Activated CD8-positive, alpha-beta memory T cell treated with anti-CD3 and anti-CD28 coated beads, Interleukin-2, amount 50 U/mL, for 1 hour (primary cell): ENCODE measurements around the gene CLN6.
"Not testable (repeated sequence)": the region's sequence is repeated elsewhere in the genome, so short reads cannot be mapped to it uniquely, and the experiment has no call there.

Experiments used
- DNase-seq: peaks from one replicate; pipeline ENCODE4 v3.0.0-alpha.2; 2020; ENCODE audit errors: extremely low read depth

Gene CLN6

DNA sequence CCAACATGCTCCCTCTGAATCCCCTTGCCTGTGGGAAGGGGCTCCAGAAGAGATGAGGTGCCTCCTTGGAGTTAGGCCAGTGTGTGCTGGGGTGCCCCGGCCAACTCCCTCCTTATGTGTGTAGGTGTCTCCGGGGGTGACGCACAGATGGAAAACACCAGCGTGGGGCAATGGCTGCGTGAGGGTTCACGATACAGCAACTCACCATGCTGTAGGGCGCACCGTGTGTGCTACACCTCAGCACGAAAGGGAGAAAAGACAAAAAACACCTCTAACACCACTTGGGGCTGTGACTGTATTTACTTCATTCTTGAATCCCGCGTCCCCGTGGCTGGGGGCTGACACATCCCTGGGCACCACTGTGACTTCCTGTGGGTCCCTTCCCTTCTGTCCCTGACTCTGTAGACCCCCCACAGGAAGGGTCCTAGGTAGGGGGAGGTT lies 22.8 kb downstream of the CLN6 start:
- no peak for DNase-seq

DNA sequence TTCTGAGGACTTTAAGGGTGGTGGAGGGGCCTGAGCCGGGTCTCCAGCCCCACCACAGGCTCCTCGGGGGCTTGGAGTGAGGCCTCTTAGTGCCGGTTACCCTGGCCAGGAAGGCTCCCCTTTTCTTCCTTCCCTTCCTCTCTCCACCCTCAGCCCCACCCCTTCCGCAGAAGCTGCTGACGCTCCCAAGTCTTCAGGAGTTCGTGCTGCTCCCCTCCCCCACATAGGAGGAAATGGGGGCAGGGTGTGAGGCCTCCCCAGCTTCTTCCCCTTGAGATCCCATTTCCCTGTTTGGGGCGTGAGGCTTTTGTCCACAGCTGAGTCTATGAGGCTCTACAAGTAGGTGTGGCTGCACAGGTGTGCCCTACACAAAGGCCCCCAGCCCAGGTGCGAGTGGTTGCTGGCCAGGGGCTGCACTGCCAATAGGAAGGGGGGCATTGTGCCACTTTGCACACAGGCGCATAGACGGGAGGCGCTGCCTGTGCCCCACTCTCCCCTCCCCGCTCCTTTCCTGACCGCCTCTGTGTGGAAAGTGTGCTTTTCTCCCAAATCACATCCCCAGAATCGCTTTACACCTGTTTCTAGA lies 23.5 kb downstream of the CLN6 start:
- no peak for DNase-seq

DNA sequence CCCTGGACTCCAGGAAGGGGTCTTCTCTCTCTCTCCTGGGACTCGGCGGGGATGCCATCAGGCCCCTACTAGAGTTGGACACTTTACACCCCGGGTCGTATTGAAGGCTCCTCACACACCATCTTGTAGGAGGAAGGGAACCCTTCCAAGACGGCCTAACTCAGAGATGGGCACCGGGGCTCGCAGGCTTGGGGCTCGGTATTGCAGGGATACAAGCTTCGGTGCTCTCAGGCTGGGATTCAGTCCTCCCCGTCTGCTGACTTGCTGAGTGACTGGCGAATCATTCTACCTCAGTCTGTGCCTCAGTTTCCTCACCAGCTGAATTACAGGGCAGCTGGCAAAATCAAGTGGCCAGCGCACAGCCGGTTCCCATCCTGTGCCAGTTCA lies 24.0 kb downstream of the CLN6 start:
- no peak for DNase-seq

DNA sequence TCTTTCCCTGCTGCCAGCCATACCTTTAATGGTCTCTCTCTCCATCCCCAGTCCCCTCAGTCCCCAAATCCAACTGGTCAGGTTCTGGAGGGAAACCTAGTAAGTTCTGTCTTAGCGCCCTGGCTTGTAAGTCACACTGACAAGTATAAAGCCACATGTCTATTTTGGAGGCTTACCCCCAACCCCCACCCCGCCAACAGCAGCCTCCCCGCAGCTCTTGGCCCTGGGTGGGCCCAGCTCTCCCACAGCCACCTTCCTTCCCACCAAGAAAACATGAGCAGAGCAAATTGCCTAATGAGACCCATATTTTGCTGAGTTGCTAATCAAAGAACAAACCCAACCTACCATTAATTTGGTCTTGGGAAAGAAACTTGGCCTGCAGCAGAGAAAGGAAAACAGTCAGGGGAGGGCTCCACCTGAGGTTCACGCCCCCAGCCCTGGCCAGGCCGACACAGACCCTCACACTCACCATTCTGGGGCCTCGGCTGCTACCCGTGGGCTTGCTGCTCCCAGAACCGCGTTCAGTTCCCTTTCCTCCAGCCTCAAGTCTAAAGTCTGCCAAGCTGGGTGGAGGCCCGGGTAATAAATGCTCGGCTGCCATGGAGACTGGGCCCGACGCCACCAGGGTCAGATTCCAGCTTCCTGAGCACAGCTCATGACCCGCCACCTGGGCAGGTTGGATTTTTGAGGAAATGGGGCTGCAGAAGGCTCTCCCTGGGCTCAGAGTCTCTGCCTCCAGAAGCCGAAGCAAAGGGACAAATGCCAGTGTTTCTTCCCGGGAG lies 24.6 kb downstream of the CLN6 start, which contains the start of gene CALML4:
CALML4 (minus strand) TSS at position 557 of the 782 bp plus-strand sequence; CDS start at position 472, 85 bp downstream.
- DNase-seq: no peak

DNA sequence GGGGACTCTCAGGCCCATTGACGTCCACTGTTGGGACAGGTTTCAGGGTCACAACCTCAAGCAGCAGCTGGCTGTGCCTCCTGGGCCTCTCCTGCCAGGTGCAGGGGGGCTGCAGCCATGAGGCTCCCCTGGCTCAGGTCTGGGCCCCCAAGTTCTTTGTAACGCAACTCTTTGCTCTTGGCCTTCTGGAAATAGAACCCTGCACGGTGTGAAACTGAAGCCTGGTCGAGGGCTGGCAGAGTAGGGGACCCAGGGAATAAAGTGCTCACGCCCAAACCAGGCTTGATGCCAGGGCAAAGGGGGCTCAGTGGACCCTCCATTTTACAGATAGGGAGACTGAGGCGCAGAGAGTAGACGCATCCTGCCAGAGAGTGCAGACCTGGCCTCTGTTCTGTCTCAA lies 25.2 kb downstream of the CLN6 start:
- no peak for DNase-seq

DNA sequence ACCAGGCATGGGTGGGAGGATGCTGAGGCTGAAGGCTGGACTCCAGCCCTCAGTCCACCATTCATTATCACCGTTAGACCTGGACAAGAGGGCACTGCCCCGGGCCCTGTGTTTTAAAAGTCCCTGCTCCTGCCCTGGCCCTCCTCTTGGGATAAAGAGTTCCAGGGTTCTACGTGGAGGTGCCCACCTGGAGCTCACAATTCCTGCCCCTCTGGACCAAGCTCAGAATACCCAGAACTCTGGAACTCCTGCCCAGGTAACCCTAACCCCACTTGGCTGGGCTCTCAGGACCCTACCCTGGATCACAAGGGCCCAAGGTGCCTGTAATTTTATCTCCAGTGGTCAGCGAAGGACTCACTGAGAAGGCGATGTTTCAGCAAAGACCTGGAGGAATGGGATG lies 25.6 kb downstream of the CLN6 start:
- no peak for DNase-seq

DNA sequence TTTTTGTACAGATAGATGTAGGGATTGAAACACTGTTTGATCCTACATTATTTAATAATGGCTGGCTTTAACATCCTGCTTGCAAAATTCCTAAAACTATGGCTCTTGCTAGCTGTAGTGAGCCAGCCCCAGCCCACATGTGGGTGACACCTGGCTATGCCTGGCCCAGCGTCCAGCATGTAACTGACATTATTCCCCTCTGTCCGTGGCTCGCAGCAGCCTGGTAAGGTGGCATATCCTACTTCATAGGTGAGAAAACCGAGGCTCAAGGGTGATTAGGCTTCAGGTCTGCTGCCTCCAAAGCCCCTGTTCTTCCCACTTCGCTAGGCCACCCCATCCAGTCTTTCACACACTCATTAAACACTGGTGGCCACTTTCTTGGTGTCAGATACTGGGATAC lies 26.0 kb downstream of the CLN6 start:
- DNase-seq: no peak

DNA sequence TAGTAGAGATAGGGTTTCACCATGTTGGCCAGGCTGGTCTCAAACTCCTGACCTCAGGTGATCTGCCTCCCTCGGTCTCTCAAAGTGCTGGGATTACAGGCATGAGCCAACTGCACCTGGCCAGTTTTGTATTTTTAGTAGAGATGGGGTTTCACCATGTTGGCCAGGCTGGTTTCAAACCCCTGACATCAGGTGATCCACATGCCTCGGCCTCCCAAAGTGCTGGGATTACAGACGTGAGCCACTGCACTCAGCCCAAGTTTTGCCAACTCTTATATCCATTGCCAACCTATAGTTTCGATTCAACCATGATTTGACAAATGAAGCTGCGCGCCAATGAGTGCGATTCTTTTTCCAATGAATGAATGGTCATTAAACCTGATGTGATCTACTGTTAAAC lies 26.5 kb downstream of the CLN6 start:
- DNase-seq: not testable (repeated sequence)

DNA sequence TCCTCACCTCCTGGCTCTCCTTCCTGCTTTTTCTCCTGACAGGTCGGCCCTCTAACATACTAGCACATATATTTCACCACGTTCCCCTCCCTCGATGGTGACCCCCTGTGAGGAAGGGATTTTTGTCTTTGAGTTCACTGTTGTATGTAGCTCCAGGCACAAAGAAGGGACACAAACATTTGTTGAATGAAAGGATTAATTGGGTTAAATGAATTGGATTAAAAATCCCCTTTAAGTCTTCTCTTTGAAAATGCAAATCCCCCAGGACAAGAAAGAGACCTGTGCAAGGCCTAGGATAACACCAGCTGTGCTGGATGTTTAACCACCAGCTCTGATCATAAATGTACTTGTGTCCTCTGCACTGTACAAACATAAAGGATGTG lies 27.7 kb downstream of the CLN6 start:
- no peak for DNase-seq

DNA sequence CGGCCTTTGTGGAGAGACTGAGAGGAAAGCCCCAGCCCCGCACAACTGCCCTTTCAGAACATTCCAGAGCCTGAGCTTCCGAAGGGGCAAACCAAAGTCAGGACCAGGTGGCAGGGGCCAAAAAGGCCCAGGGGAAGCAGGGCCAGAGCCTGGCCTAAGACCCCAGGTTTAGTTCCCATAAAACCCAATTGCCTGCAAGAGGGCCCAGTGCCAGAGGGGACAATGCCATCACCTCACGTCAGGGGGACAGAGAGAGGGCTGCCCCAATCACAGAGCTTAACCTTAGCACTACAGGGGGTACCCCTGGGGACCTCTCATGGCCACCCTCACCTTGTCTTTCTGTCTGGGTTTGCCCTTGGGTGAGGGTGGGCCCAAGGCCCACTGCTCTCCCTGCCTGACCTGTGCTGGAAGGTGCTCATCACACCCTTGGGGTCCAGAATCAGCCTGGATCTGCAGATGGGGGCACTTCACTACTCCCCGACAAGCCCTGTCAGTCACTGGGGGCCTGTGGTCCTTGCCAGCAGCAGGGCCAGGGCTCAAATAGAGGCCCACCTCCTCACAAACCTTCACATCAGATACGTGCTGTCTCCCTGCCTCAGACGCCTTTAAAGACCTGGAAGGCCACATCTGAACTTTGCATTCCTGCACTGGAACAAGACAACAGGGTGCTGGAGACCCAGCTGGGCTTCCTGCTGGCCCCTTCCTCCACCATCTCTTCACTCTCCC lies 28.2 kb downstream of the CLN6 start:
- no peak for DNase-seq

DNA sequence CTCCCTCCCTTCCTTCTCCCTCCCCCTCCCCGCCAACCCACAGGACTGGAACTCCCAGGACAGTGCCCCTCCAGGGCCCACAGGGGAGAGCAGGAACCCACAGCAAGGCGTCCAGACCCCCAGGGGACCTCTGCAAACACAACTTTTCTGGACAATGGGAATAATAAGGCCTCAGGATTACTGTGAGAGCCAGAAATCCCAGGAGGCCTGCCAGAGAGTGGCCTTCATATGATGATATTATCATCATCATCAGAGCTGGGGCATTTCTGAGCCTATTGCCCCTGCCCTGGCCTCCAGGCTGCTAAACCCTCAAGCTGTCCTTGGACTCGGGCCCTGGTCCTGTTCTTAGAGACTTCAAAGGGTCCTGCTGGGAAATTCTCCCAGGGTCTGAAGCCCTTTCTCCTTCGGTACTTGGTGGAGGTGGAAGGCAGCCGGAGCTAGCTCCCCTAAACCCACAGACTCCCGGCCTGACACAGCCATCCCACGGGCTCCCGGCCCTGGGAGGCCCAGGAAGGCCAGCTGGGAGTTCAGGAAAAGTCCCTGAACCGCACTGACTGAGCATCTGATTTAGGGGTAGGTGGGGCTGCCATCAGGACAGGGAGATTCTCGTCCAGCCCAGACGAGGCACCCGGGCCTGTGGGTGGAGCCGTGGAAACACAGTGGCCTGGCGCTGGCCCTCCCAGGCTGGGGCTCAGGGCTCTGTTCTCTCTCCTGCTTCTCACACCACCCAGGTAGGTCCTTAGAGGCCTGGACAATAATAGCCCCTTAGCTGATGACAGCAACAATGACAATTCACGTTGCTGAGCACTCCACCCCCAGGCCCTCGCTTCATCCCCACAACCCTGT lies 29.3 kb downstream of the CLN6 start:
- DNase-seq: no peak

DNA sequence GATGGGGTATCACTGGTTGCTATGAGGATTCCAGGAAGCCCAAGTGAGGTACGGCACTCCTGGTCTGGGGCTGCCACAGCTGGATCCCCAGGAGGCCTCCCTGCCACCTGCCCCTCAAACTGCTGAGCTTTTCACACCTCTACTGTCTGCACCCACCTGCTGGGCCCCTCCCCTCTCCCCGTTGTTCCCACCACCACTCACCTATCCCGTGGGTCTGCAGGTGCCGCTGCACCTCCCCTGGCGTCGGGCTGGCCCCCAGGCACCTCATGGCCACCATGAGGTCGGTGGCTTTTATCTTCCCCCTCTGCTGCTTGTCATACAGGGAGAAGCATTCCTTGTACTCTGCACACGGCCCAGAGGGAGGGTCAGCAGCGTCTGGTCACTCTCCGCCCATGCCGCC lies 30.2 kb downstream of the CLN6 start:
- no peak for DNase-seq

DNA sequence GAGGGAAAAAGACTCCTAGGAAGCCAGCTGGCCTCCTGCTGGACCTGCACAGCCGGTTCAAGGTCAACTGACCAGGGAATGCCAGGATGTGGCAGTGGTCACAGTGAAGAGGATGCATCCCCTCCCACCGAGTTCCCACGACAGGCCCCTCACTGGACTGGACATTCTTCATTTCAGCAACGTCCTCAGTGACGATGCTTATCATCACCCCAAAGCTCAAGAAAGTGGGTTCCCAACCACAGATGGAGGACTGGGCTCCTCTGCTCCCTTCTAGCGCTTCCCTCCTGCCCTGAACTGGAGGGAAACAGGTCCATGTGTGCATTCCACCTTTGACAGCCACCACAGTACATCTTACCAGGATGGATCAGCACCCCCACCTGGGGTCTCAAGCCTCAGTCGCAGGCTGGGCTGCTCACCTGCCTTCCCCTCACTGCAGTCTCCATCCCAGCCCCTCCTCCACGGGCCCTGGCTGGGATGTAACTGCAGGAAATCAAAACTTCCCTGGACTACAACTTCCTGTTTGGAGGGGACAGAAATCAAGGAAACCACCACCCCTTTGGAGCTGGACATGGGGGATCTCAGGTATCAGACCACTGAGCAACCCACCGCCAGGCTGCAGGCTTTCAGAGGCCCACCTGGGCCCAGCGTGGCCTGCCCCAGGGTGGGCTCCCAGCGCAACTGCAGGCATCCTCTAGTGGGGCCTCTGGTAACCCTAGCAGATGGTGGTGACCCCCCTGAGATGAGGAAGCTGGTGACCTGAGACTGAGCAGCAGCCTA lies 31.7 kb downstream of the CLN6 start:
- no peak for DNase-seq

DNA sequence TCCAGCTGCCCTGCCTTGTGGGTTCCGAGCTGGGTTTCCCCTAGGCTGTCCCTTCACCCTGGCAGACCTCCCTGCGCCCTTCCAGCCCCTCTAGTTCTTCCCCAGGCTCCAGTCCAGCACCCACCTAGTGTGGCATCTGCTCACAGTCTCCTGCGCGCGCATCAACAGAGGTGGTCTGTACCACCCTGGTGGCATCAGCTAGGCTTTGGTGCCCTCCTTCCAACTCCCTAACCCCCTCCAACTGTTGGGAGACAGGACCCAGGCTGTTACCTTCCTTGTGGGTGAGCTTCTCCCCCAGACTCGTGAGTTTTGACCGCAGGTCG lies 32.4 kb downstream of the CLN6 start:
- DNase-seq: no peak

DNA sequence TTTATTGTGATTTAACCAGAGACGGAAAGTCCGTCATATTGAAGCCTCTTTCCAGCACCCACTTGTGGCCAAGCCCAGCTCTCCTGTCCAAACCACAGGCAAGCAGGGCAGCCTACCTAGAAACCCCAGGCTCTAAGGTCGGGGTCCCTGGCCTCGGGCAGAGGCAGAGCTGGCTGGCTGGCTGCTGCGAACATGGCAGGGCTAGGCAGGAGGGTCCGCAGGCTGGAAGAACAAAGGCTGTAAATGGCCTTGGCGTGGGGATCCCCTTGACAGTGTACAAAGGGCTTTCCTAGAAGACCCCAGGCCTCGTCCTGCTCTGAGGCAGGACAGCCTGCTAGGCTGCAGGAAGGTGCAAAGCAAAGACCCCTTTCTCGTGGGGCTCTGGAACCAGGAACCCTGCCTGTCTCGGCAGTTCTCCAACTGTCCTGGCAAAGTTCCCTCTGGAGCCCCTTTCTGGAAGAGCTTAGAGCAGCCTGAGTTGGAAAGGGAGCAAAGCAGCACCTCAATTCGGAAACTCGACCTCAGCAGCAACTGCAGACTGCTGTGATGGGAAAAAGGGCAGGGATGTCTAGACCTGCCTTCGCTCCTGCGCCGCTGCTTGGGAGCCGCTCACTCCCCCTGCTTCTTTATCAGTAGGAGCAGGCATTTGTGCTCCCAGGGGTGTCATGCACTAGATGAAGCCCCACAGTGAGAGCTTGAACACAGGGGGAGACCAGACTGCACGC lies 32.9 kb downstream of the CLN6 start:
- DNase-seq: no peak

DNA sequence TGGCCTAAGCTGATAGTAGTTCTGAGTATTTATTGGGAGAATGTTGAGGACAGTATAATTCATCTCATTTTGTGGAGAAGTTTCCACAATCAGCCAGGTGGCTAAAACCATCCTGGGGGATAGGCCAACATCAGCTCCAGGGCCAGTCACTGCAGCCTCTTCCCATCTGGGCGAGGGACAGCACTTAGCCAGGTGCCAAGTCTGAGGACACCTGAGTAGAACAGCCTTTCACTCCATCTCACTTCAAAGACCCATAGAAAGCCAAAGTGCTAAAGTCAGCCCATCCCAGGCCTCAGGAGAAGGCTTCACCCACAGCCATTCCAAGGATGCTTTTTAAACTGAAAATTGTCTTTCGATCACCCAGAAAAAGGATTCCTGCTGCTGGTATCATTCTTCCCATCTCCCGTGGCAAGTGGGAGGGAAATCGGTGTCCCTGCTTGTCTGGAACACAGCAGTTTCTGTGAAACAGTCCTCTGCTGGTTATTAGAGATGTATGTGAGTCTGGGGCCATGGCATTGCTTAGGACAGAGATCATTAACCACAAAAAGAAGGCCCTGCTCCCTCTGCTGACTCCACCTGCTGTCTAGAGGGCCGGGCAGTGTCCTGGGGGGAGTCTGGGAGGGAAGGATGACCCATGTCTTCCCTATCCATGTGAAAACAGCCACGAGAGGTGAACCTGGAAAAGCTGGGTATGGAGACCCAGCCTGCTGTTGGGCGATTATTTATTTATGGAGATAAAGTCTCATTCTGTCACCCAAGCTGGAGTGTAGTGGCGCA lies 34.0 kb downstream of the CLN6 start:
- no peak for DNase-seq

DNA sequence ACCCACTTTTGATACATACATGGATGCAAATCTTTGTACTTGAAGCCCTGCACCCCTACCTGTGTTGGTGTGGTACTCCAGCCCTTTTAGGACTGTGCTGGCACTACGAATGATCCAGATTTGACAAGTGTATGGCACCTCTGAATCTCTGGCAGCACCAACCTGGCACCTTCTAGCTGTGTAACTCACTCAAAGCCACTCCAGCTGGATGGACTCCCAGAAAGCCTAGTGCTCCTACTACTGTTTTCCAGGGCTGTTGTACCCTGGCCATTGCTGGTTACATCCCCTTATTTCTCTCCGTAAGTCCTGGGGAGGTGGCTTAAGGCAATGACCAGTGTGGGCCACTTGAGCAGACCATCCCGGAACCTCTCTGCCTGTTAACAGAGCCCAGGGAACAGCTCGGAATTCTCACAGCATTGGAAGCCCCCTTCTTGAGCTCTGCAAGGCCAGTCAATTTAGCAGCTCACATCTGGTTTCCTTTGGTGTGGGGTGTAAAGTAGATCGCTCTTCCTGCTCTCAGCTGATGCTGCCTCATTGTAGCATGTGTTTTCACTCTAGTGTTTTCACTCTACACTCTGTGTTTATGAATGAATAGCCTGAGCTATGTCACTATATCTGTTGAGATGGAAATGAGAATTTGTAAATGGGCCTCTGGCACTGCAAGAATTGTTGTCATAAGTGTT lies 36.6 kb downstream of the CLN6 start:
- DNase-seq: no peak

DNA sequence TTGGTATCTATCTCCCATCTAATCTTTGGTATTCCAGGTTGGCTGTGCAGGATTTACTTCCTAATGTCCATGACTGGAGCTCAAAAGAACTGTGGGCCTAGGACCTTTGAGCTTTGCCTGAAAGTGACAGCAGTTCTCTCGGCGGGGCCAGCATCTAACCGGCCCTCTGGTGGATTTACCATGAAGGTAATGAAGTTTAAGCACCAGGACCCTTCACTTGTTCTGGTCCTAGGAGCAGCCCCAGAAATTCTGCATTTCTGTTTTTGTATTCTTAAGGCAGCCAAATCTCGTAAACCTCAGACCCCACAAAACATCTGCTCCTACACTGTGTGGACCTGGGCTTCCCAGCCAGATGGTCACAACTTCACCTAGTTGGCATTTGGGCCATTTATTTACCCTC lies 37.4 kb downstream of the CLN6 start:
- DNase-seq: no peak

DNA sequence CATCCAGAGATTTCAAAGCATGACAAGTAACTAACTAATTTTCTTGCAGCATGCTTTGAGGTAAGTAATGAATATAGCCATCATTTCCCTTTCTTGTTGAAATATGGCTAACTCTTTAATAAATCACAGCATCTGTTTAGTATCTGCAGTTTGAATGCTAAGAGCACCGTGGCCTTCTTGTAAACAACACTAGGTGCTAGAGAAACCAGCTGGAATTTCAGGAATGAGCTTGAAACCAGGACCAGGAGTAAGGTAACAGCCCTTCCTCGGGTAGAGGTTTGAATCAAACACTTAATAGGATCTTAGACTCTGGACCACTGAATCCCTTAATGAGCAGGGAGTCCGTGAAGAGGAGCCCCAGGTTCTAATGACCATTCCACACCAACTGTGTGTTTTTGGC lies 38.0 kb downstream of the CLN6 start:
- no peak for DNase-seq
